ENCODE measurements around the gene OBP2B. TPM values are rescaled to one million over a fixed set of nuclear protein-coding genes. Genes with fewer than 3 reads are reported as not detected.
"Not testable (repeated sequence)": the region's sequence is repeated elsewhere in the genome, so short reads cannot be mapped to it uniquely, and the experiment has no call there.

The OBP2B gene
- total RNA-seq, result not detected

GRCh38 chr9:133208880-133209300 lies at the start of gene OBP2B:
TSS of gene OBP2B (minus strand) at chr9:133209250. CDS start at chr9:133209199, 51 bp downstream.
- H3K4me1 Mint-ChIP-seq (ENCODE audit: low read depth); DNase-seq; intact Hi-C loops (cut with micrococcal nuclease); CTCF ChIA-PET; H3K4me3 Mint-ChIP-seq; POLR2A ChIA-PET; H3K27ac Mint-ChIP-seq; H3K9me3 Mint-ChIP-seq; H3K36me3 Mint-ChIP-seq: not testable (repeated sequence)
- peaks cover 14% of the 10 kb centered on the region for H3K27me3 Mint-ChIP-seq

GRCh38 chr9:133258061-133259015 lies 49.3 kb upstream of the OBP2B start:
- DNase-seq, result no peak
- Mint-ChIP-seq H3K4me3 (no peak overlapping the region), H3K27ac (no peak overlapping the region), H3K27me3 (peaks cover 7% of the 10 kb centered on the region), H3K4me1 (ENCODE audit: low read depth) (no peaks in the 10 kb centered on the region), H3K9me3 (peaks cover 2% of the 10 kb centered on the region), H3K36me3 (no peaks in the 10 kb centered on the region)
- intact Hi-C loops (cut with micrococcal nuclease), result no loop called here
- ChIA-PET POLR2A (no interaction called here), CTCF (no interaction called here)

- H3K27me3 Mint-ChIP-seq, result peaks cover 7% of the 10 kb centered on the region
- ChIA-PET CTCF (no interaction called here), POLR2A (no interaction called here)
- no peaks in the 10 kb centered on the region for H3K36me3 Mint-ChIP-seq
- peaks cover 4% of the 10 kb centered on the region for H3K4me1 Mint-ChIP-seq (ENCODE audit: low read depth)
- peaks cover 2% of the 10 kb centered on the region for H3K9me3 Mint-ChIP-seq
- DNase-seq, result no peak
- H3K27ac Mint-ChIP-seq, result no peak overlapping the region
- H3K4me3 Mint-ChIP-seq, result no peak overlapping the region
- intact Hi-C loops (cut with micrococcal nuclease), result no loop called here
Observed at GRCh38 chr9:133257465-133257956, 48.5 kb upstream of the OBP2B start.

DNA sequence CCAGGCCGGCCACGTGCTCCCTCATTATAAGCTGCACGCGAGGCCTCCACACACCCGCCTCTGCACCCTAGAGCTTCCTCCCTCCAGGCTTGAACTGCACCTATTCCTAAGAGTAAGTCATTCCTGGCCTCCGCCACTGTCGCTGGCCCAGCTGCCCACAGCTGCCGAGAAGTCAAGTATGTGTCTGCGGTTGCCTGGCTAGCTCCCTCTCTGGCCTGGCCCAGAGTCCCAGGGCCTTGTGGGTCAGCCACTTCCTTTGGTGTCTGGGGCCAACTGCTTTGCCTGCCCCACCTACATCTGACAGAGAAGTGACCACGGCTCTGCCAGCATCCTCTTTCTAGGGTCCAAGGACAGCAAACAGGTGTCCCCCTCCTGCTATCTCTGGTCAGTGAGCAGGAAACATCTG lies 47.6 kb upstream of the OBP2B start:
- POLR2A ChIA-PET, result no interaction called here
- no peak for DNase-seq
- H3K4me1 Mint-ChIP-seq (ENCODE audit: low read depth), result peaks cover 4% of the 10 kb centered on the region
- CTCF ChIA-PET, result no interaction called here
- no peak overlapping the region for H3K27ac Mint-ChIP-seq
- intact Hi-C loops (cut with micrococcal nuclease), result no loop called here
- peaks cover 2% of the 10 kb centered on the region for H3K9me3 Mint-ChIP-seq
- peaks cover 4% of the 10 kb centered on the region for H3K27me3 Mint-ChIP-seq
- H3K36me3 Mint-ChIP-seq, result no peaks in the 10 kb centered on the region
- H3K4me3 Mint-ChIP-seq, result no peak overlapping the region

DNA sequence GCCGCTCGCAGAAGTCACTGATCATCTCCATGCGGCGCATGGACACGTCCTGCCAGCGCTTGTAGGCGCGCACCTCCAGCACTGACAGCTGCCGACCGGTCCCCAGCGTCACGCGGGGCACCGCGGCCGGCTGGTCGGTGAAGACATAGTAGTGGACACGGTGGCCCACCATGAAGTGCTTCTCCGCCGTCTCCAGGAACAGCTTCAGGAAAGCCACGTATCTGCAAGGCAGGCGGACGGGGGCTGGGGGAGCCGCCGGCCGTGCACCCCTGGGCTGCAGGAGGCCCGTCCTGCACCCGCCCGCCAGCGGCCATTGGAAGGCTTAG lies 47.0 kb upstream of the OBP2B start:
- peaks cover 2% of the 10 kb centered on the region for H3K9me3 Mint-ChIP-seq
- no peaks in the 10 kb centered on the region for H3K36me3 Mint-ChIP-seq
- no peak overlapping the region for H3K27ac Mint-ChIP-seq
- peaks cover 4% of the 10 kb centered on the region for H3K4me1 Mint-ChIP-seq (ENCODE audit: low read depth)
- ChIA-PET CTCF (no interaction called here), POLR2A (no interaction called here)
- no peak for DNase-seq
- H3K27me3 Mint-ChIP-seq, result peaks cover 4% of the 10 kb centered on the region
- H3K4me3 Mint-ChIP-seq, result no peak overlapping the region
- intact Hi-C loops (cut with micrococcal nuclease), result no loop called here

DNA sequence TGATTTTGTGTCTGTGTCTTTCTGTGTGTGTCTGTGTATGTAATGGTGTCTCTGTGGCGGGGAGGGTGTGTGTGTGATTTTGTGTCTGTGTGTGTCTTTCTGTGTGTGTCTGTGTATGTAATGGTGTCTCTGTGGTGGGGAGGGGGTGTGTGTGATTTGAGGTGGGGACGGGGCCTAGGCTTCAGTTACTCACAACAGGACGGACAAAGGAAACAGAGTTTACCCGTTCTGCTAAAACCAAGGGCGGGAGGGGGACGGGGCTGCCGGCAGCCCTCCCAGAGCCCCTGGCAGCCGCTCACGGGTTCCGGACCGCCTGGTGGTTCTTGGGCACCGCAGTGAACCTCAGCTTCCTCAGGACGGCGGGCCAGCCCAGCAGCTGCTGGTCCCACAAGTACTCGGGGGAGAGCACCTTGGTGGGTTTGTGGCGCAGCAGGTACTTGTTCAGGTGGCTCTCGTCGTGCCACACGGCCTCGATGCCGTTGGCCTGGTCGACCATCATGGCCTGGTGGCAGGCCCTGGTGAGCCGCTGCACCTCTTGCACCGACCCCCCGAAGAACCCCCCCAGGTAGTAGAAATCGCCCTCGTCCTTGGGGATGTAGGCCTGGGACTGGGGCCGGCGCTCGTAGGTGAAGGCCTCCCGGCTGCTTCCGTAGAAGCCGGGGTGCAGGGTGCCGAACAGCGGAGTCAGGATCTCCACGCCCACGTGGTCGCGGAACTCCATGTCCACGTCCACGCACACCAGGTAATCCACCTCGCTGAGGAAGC lies 46.5 kb upstream of the OBP2B start:
- H3K4me3 Mint-ChIP-seq, result no peak overlapping the region
- ChIA-PET CTCF (no interaction called here), POLR2A (no interaction called here)
- no peak overlapping the region for H3K27ac Mint-ChIP-seq
- H3K27me3 Mint-ChIP-seq, result peaks cover 4% of the 10 kb centered on the region
- peaks cover 2% of the 10 kb centered on the region for H3K9me3 Mint-ChIP-seq
- H3K36me3 Mint-ChIP-seq, result no peaks in the 10 kb centered on the region
- peaks cover 4% of the 10 kb centered on the region for H3K4me1 Mint-ChIP-seq (ENCODE audit: low read depth)
- intact Hi-C loops (cut with micrococcal nuclease), result no loop called here
- DNase-seq, result no peak

DNA sequence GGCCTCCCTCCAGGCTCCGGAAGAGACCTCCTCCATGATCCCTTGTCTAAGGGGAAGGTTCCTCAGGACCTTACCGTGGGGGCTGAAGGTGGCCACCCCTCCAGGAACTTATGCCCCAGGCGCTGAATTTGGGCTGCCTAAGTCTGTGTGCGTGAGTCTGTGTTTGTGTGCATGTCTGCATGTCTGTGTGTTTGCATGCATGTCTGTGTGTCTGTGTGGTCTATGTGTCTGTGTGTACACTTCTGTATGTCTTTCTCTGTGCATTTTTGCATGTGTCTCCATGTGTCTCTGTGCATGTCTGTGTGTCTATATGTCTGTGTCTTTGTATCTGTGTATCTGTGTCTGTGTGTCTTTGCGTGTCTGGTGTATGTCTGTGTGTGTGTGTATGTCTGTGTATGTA lies 45.4 kb upstream of the OBP2B start:
- H3K27ac Mint-ChIP-seq, result no peak overlapping the region
- POLR2A ChIA-PET, result no interaction called here

DNA sequence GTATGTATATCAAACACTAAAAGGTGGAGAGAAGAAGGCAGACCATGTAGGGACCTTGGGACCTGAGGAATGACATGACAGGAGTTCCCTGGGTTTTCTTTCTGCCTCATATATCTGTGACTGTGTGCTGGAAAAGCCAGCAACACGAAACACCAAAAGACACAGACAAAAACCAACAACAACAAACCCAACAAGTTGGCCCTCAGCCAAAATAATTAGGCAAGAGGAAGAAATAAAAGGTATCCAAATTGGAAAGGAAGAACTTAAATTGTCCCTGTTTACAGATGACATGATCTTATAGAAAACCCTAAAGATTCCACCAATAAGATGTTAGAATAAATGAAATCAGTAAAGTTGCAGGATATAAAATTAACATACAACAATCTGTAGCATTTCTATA lies 44.2 kb upstream of the OBP2B start:
- CTCF ChIA-PET, result interaction anchor here (0.6 to 3.3 kb wide), 3 partner anchors 14 to 773 kb away, joined by 3 to 10 read pairs (median 4); no protein-coding TSS in a partner anchor

More for the DNA sequence above, 45.4 kb upstream of the OBP2B start:
- intact Hi-C loops (cut with micrococcal nuclease), result no loop called here
- no peak overlapping the region for H3K4me3 Mint-ChIP-seq
- DNase-seq, result no peak
- peaks cover 8% of the 10 kb centered on the region for H3K27me3 Mint-ChIP-seq
- peaks cover 4% of the 10 kb centered on the region for H3K4me1 Mint-ChIP-seq (ENCODE audit: low read depth)
- CTCF ChIA-PET, result interaction anchor here (3.3 kb wide), 1 partner anchor 15 kb away, joined by 10 read pairs; no protein-coding TSS in a partner anchor
- H3K36me3 Mint-ChIP-seq, result no peaks in the 10 kb centered on the region
- H3K9me3 Mint-ChIP-seq, result peaks cover 2% of the 10 kb centered on the region

GRCh38 chr9:133252301-133253020 lies 43.4 kb upstream of the OBP2B start:
- Mint-ChIP-seq H3K4me3 (no peak overlapping the region), H3K27me3 (peaks cover 8% of the 10 kb centered on the region), H3K4me1 (ENCODE audit: low read depth) (peaks cover 4% of the 10 kb centered on the region), H3K27ac (no peak overlapping the region), H3K9me3 (peaks cover 2% of the 10 kb centered on the region), H3K36me3 (no peaks in the 10 kb centered on the region)
- no peak for DNase-seq
- ChIA-PET CTCF (interaction anchor here (0.6 to 3.3 kb wide), 3 partner anchors 13 to 773 kb away, joined by 3 to 10 read pairs (median 4); no protein-coding TSS in a partner anchor), POLR2A (no interaction called here)
- intact Hi-C loops (cut with micrococcal nuclease), result no loop called here

More for the DNA sequence above, 44.2 kb upstream of the OBP2B start:
- Mint-ChIP-seq H3K27me3 (peaks cover 8% of the 10 kb centered on the region), H3K4me3 (no peak overlapping the region), H3K27ac (no peak overlapping the region), H3K36me3 (no peaks in the 10 kb centered on the region), H3K4me1 (ENCODE audit: low read depth) (peaks cover 4% of the 10 kb centered on the region), H3K9me3 (peaks cover 2% of the 10 kb centered on the region)
- POLR2A ChIA-PET, result no interaction called here
- intact Hi-C loops (cut with micrococcal nuclease), result no loop called here
- no peak for DNase-seq

DNA sequence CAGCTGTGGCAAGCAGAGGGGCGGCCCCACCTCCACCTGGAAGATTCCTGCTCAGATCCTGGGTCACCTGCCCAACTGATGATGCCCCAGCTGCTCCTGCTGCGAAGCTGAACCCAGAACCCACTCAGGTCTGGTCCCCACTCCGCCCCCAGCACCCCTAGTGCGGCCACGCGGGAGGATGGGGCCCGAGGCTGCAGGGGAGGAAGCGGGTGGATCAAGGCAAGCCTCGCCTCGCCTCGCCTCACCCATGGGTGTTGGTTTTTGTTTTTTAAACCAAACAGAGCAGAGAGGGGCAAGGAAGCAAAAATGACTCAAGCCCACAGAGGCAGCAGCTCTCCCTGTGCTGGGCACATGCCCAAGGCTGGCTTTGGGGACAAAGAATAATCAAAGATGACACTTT lies 42.7 kb upstream of the OBP2B start:
- Mint-ChIP-seq H3K4me3 (no peak overlapping the region), H3K4me1 (ENCODE audit: low read depth) (peaks cover 4% of the 10 kb centered on the region), H3K27me3 (peaks cover 8% of the 10 kb centered on the region), H3K27ac (no peak overlapping the region), H3K36me3 (no peaks in the 10 kb centered on the region), H3K9me3 (peaks cover 2% of the 10 kb centered on the region)
- DNase-seq, result no peak
- ChIA-PET POLR2A (no interaction called here), CTCF (interaction anchor here (3.3 kb wide), 1 partner anchor 13 kb away, joined by 10 read pairs; no protein-coding TSS in a partner anchor)
- intact Hi-C loops (cut with micrococcal nuclease), result no loop called here

DNA sequence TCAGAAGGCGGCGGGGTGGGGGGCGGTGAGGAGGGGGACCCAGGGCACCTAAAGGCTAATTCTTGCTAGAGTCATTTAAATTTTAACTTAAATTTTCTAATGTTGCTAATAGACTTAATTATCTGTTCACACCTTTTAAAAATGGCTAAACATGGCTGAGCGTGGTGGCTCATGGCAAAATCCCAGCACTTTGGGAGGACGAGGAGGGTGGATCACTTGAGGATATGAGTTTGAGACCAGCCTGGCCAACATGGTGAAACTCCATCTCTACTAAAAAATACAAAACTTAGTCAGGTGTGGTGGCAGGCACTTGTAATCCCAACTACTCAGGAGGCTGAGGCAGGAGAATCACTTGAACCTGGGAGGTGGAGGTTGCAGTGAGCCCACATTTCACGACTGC lies 42.2 kb upstream of the OBP2B start:
- DNase-seq; H3K27ac Mint-ChIP-seq; H3K4me1 Mint-ChIP-seq (ENCODE audit: low read depth); H3K4me3 Mint-ChIP-seq; H3K27me3 Mint-ChIP-seq; H3K9me3 Mint-ChIP-seq; POLR2A ChIA-PET; H3K36me3 Mint-ChIP-seq; intact Hi-C loops (cut with micrococcal nuclease): not testable (repeated sequence)
- CTCF ChIA-PET, result interaction anchor here (3.3 kb wide), 1 partner anchor 12 kb away, joined by 10 read pairs; no protein-coding TSS in a partner anchor

DNA sequence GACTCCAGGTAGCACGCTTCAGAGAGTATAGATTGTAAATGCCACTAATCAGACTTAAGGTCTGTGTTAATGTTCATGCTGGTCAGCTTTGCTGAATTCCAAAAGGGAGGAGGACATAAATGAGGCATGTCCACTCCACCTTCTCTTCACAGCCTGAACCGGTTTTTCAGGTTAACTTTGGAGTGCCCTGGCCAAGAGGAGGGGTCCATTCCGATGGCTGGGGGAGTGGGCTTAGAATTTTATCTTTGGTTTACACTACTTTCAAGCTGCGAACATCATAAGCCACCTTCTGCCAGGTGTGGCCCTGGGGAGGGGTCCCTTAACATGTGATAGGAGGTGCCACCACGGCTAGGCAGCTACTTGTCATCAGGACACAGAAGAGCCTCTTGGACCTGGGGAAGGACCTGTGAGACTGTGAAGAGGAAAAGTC lies 41.7 kb upstream of the OBP2B start:
- Mint-ChIP-seq H3K27me3 (peaks cover 13% of the 10 kb centered on the region), H3K4me3 (no peak overlapping the region), H3K4me1 (ENCODE audit: low read depth) (peaks cover 4% of the 10 kb centered on the region), H3K36me3 (no peaks in the 10 kb centered on the region), H3K9me3 (peaks cover 2% of the 10 kb centered on the region), H3K27ac (no peak overlapping the region)
- CTCF ChIA-PET, result no interaction called here
- intact Hi-C loops (cut with micrococcal nuclease), result no loop called here
- POLR2A ChIA-PET, result no interaction called here
- no peak for DNase-seq

Data from activated CD4-positive, alpha-beta memory T cell treated with anti-CD3 and anti-CD28 coated beads for 36 hours (primary cell).